GM23338 (cell line): ENCODE data around the gene FRAS1. TPM values are rescaled to one million over a fixed set of nuclear protein-coding genes. Genes with fewer than 3 reads are reported as not detected.
A peak's percentile ranks its signal among the peaks of the same experiment; 100 is the strongest.

Source experiments
- ATAC-seq: fragments of 200-7000 bp; cut with Tn5 transposase; 3 replicates; pipeline ENCODE4 v1.9.1; 2020
- DNase-seq: peaks from one replicate; pipeline ENCODE4 v3.0.0-alpha.2; 2015; ENCODE audit warnings: low spot score
- H2AFZ ChIP-seq: fragments of 200-600 bp; sonication (generic); 2 replicates; pipeline ENCODE4 v1.8.0; 2016; ENCODE audit warnings: antibody characterized with exemption, mild to moderate bottlenecking, moderate library complexity
- H3F3A ChIP-seq: fragments of 200-600 bp; sonication (generic); replicated peaks from 2 replicates; pipeline ENCODE4 v1.8.0; 2017; ENCODE audit warnings: antibody characterized with exemption, mixed run types, low read depth
- H3K27ac ChIP-seq: fragments of 200-600 bp; sonication (generic); 2 replicates; pipeline ENCODE4 v1.6.1; 2016; ENCODE audit warnings: low read depth
- H3K27me3 ChIP-seq: fragments of 200-600 bp; sonication (generic); 2 replicates; pipeline ENCODE4 v1.8.0; 2016; ENCODE audit warnings: mild to moderate bottlenecking, mixed run types, moderate library complexity; ENCODE audit not compliant: insufficient read depth
- H3K36me3 ChIP-seq: fragments of 200-600 bp; sonication (generic); 2 replicates; pipeline ENCODE4 v1.8.0; 2016; ENCODE audit warnings: mild to moderate bottlenecking; ENCODE audit not compliant: insufficient read depth
- H3K4me1 ChIP-seq: fragments of 200-600 bp; sonication (generic); 2 replicates; pipeline ENCODE4 v1.8.0; 2016; ENCODE audit warnings: mild to moderate bottlenecking, moderate library complexity; ENCODE audit not compliant: insufficient read depth
- H3K4me2 ChIP-seq: fragments of 200-600 bp; sonication (generic); 2 replicates; pipeline ENCODE4 v1.7.1; 2017; ENCODE audit warnings: mixed run types
- H3K4me3 ChIP-seq: fragments of 200-600 bp; sonication (generic); 2 replicates; pipeline ENCODE4 v1.6.1; 2016; ENCODE audit warnings: mixed run types
- H3K79me2 ChIP-seq: fragments of 200-600 bp; sonication (generic); replicated peaks from 2 replicates; pipeline ENCODE4 v1.8.0; 2017; ENCODE audit warnings: mild to moderate bottlenecking; ENCODE audit not compliant: insufficient read depth
- H3K9me2 ChIP-seq: fragments of 200-600 bp; sonication (generic); 2 replicates; pipeline ENCODE4 v1.8.0; 2017; ENCODE audit not compliant: insufficient read depth
- H4K20me1 ChIP-seq: fragments of 200-600 bp; sonication (generic); replicated peaks from 2 replicates; pipeline ENCODE4 v1.8.0; 2017; ENCODE audit warnings: mild to moderate bottlenecking; ENCODE audit not compliant: insufficient read depth
- H3K27ac Mint-ChIP-seq: 2 replicates; pipeline ENCODE4 v1.8.0; 2020; ENCODE audit warnings: inconsistent platforms, mild to moderate bottlenecking, moderate library complexity, mixed read lengths
- H3K27me3 Mint-ChIP-seq: 3 replicates; pipeline ENCODE4 v1.8.0; 2022; ENCODE audit warnings: low read depth, mild to moderate bottlenecking, moderate library complexity, mixed read lengths, inconsistent platforms; ENCODE audit not compliant: insufficient read depth, poor library complexity
- H3K36me3 Mint-ChIP-seq: 3 replicates; pipeline ENCODE4 v1.8.0; 2021; ENCODE audit warnings: low read depth, mild to moderate bottlenecking, inconsistent platforms, moderate library complexity, mixed read lengths
- H3K4me1 Mint-ChIP-seq: 3 replicates; pipeline ENCODE4 v1.8.0; 2020; ENCODE audit warnings: mild to moderate bottlenecking, inconsistent platforms, mixed read lengths
- H3K4me3 Mint-ChIP-seq: 3 replicates; pipeline ENCODE4 v1.8.0; 2021; ENCODE audit warnings: moderate library complexity, mild to moderate bottlenecking, inconsistent platforms, mixed read lengths
- H3K9me3 Mint-ChIP-seq: 3 replicates; pipeline ENCODE4 v1.8.0; 2020; ENCODE audit warnings: moderate library complexity, mild to moderate bottlenecking, inconsistent platforms, mixed read lengths
- CREB1 ChIP-seq: fragments of 250-450 bp; sonication (Bioruptor Pico); IDR thresholded peaks from 2 replicates; pipeline ENCODE4 v1.5.0; 2020; ENCODE audit warnings: low read depth, mild to moderate bottlenecking, moderate library complexity
- EZH2 ChIP-seq: fragments of 200-600 bp; sonication (generic); IDR thresholded peaks from one replicate; pipeline ENCODE4 v1.8.0; 2017; ENCODE audit warnings: antibody characterized with exemption, mild to moderate bottlenecking, low read depth; ENCODE audit not compliant: unreplicated experiment
- EZH2phosphoT487 ChIP-seq: fragments of 200-600 bp; sonication (generic); IDR thresholded peaks from one replicate; pipeline ENCODE4 v1.8.1; 2018; ENCODE audit warnings: antibody characterized with exemption; ENCODE audit not compliant: unreplicated experiment
- JUNB ChIP-seq: IDR thresholded peaks from one replicate; pipeline ENCODE4 v1.6.1; 2016; ENCODE audit warnings: antibody characterized with exemption; ENCODE audit not compliant: unreplicated experiment
- NANOG ChIP-seq: IDR thresholded peaks from 2 replicates; pipeline ENCODE4 v1.6.1; 2016; ENCODE audit warnings: antibody characterized with exemption, borderline replicate concordance
- POLR2AphosphoS5 ChIP-seq: IDR thresholded peaks from 2 replicates; pipeline ENCODE4 v1.6.1; 2016; ENCODE audit warnings: antibody characterized with exemption, low read depth
- STAT1 ChIP-seq: IDR thresholded peaks from one replicate; pipeline ENCODE4 v1.6.1; 2016; ENCODE audit warnings: antibody characterized with exemption; ENCODE audit not compliant: unreplicated experiment
- ZNF331 ChIP-seq: fragments of 250-450 bp; sonication (Bioruptor Pico); IDR thresholded peaks from 2 replicates; pipeline ENCODE4 v1.5.0; 2020; ENCODE audit warnings: low read depth, mild to moderate bottlenecking, moderate library complexity
- polyA plus RNA-seq: library from polyadenylated mRNA; unstranded; fragments of >200 nt; fragmentation: Nextera tagmentation; extraction: Ambion mirVana; gene quantifications from 2 replicates; pipeline ENCODE4 v1.2.1, GENCODE V29; 2016
- total RNA-seq: library from RNA; depleted of rRNA; stranded (reverse); fragments of >200 nt; shearing (Covaris generic); gene quantifications from 2 replicates; pipeline ENCODE4 v1.2.3, GENCODE V29; 2014
- TF ChIP-seq, protein P1 (sequence below): IDR thresholded peaks from one replicate; pipeline ENCODE4 v1.6.1; 2018; ENCODE audit warnings: antibody characterized with exemption; ENCODE audit not compliant: unreplicated experiment
- TF ChIP-seq, protein P2 (sequence below), 2 experiments: fragments of 200-600 bp in 1 of 2; sonication (generic) in 1 of 2; conservative IDR thresholded peaks; 2 replicates each; pipeline versions ENCODE4 v1.5.1 to v1.6.1; 2016 to 2017; ENCODE audit warnings: antibody characterized with exemption in 2 of 2, low read depth in 2 of 2, mild to moderate bottlenecking in 2 of 2, moderate library complexity in 1 of 2

FRAS1 gene
- total and polyA plus RNA-seq, 2 experiments from 2014 or later = 12.4 to 108 TPM

DNA sequence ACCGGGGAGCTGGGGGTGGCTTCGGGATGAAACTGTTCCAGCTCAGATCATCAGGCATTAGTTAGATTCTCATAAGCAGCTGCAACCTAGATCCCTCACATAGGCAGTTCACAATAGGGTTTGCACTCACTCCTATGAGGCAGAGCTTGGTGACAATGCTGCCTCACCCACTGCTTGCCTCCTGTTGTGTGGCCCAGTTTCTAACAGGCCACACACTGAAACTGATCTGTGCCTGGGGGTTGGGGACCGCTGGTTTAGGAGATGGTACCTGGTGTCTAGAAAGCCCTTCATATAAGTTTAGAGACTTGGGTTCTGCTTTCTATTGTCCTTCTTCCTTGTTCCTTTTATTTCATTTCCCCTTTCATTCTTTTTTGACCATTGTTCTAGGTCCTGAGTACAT lies 234.2 kb downstream of the FRAS1 start:
- DNase-seq (no peak), ATAC-seq (peak; percentile 55)
- Histone ChIP-seq H3K27ac (no peak overlapping the region), H3K27me3 (no peaks in the 10 kb centered on the region), H2AFZ (no peak overlapping the region), H3K4me1 (no peaks in the 10 kb centered on the region), H3K79me2 (no peaks in the 10 kb centered on the region), H3K9me2 (no peaks in the 10 kb centered on the region), H3K4me2 (no peak overlapping the region), H3K4me3 (no peak overlapping the region), H3K36me3 (peaks cover 6% of the 10 kb centered on the region; the same call in 1 of the 2 replicates), H4K20me1 (peaks cover 4% of the 10 kb centered on the region; the same call in 1 of the 2 replicates), H3F3A (no peaks in the 10 kb centered on the region)
- Mint-ChIP-seq H3K4me1 (peaks cover 22% of the 10 kb centered on the region; the same call in 2 of the 3 replicates), H3K27ac (no peak overlapping the region), H3K9me3 (no peaks in the 10 kb centered on the region), H3K4me3 (no peak overlapping the region), H3K27me3 (peaks cover 2% of the 10 kb centered on the region), H3K36me3 (peaks cover 42% of the 10 kb centered on the region)
- TF ChIP-seq CREB1 (CRISPR knock-in tag) (no peak), EZH2 (no peak), STAT1 (no peak), NANOG (no peak), ZNF331 (CRISPR knock-in tag) (no peak), POLR2AphosphoS5 (no peak)
- TF ChIP-seq, protein P1, sequence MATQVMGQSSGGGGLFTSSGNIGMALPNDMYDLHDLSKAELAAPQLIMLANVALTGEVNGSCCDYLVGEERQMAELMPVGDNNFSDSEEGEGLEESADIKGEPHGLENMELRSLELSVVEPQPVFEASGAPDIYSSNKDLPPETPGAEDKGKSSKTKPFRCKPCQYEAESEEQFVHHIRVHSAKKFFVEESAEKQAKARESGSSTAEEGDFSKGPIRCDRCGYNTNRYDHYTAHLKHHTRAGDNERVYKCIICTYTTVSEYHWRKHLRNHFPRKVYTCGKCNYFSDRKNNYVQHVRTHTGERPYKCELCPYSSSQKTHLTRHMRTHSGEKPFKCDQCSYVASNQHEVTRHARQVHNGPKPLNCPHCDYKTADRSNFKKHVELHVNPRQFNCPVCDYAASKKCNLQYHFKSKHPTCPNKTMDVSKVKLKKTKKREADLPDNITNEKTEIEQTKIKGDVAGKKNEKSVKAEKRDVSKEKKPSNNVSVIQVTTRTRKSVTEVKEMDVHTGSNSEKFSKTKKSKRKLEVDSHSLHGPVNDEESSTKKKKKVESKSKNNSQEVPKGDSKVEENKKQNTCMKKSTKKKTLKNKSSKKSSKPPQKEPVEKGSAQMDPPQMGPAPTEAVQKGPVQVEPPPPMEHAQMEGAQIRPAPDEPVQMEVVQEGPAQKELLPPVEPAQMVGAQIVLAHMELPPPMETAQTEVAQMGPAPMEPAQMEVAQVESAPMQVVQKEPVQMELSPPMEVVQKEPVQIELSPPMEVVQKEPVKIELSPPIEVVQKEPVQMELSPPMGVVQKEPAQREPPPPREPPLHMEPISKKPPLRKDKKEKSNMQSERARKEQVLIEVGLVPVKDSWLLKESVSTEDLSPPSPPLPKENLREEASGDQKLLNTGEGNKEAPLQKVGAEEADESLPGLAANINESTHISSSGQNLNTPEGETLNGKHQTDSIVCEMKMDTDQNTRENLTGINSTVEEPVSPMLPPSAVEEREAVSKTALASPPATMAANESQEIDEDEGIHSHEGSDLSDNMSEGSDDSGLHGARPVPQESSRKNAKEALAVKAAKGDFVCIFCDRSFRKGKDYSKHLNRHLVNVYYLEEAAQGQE = no peak
- TF ChIP-seq, protein P2, sequence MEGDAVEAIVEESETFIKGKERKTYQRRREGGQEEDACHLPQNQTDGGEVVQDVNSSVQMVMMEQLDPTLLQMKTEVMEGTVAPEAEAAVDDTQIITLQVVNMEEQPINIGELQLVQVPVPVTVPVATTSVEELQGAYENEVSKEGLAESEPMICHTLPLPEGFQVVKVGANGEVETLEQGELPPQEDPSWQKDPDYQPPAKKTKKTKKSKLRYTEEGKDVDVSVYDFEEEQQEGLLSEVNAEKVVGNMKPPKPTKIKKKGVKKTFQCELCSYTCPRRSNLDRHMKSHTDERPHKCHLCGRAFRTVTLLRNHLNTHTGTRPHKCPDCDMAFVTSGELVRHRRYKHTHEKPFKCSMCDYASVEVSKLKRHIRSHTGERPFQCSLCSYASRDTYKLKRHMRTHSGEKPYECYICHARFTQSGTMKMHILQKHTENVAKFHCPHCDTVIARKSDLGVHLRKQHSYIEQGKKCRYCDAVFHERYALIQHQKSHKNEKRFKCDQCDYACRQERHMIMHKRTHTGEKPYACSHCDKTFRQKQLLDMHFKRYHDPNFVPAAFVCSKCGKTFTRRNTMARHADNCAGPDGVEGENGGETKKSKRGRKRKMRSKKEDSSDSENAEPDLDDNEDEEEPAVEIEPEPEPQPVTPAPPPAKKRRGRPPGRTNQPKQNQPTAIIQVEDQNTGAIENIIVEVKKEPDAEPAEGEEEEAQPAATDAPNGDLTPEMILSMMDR (conservative IDR thresholded peaks at IDR 0.05; ENCODE audit: low read depth in 2 of 2) = no peak

DNA sequence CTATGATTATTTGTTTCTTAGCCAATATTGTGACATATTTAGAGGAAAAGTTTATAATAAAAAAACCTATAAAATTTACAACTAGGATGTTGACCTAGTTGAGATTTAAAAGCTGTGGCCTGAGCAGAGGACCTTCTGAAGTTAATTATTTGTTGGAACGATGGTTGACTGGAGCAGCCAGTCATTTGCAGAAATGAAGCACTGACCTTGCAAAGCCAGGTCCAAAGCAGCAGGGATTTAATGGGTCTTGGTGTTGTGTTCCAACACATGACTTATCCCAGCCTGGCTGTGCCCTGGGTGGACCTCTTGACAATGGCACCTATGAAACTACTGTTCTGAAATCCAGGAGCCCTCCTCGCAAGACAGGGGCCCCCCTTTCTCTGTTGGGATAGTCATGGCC lies 235.2 kb downstream of the FRAS1 start:
- peaks cover 7% of the 10 kb centered on the region for H3K36me3 ChIP-seq
- no peak overlapping the region for H2AFZ ChIP-seq
- Mint-ChIP-seq H3K27ac (no peak overlapping the region), H3K4me3 (no peak overlapping the region), H3K9me3 (no peaks in the 10 kb centered on the region), H3K27me3 (peaks cover 2% of the 10 kb centered on the region), H3K36me3 (peaks cover 35% of the 10 kb centered on the region), H3K4me1 (peaks cover 25% of the 10 kb centered on the region)
- DNase-seq (no peak), ATAC-seq (no peak)
- no peaks in the 10 kb centered on the region for H3K9me2 ChIP-seq
- peaks cover 4% of the 10 kb centered on the region; the same call in 1 of the 2 replicates for H4K20me1 ChIP-seq
- no peaks in the 10 kb centered on the region for H3K79me2 ChIP-seq
- H3K27ac ChIP-seq = no peak overlapping the region
- H3K4me2 ChIP-seq = no peak overlapping the region
- no peaks in the 10 kb centered on the region for H3K27me3 ChIP-seq
- H3K4me1 ChIP-seq = no peaks in the 10 kb centered on the region
- no peak overlapping the region for H3K4me3 ChIP-seq
- H3F3A ChIP-seq = no peaks in the 10 kb centered on the region
- TF ChIP-seq EZH2 (no peak), EZH2phosphoT487 (no peak), STAT1 (no peak), JUNB (no peak)
- TF ChIP-seq, protein P2 (conservative IDR thresholded peaks at IDR 0.05; ENCODE audit: low read depth in 2 of 2) = no peak
